Testis (tissue), 3 donors: ENCODE results near the gene IGFBP5. TPM values are rescaled to one million over a fixed set of nuclear protein-coding genes. Genes with fewer than 3 reads are reported as not detected.

Experiments used
- DNase-seq: peaks from one replicate; pipeline ENCODE4 v3.0.0-alpha.2; 2019
- H3K27ac ChIP-seq, 2 donors: fragments of 200-600 bp; sonication (generic); one replicate each; pipeline ENCODE4 v1.5.1; 2019
- H3K27me3 ChIP-seq: fragments of 200-600 bp; sonication (generic); one replicate; pipeline ENCODE4 v1.5.1; 2019
- H3K36me3 ChIP-seq: fragments of 200-600 bp; sonication (generic); one replicate; pipeline ENCODE4 v1.5.1; 2017; ENCODE audit warnings: low read depth; ENCODE audit errors: missing control alignments
- H3K4me1 ChIP-seq: fragments of 200-600 bp; sonication (generic); one replicate; pipeline ENCODE4 v1.5.1; 2019
- H3K4me3 ChIP-seq, 2 donors: fragments of 200-600 bp; sonication (generic); one replicate each; pipeline ENCODE4 v1.5.1; 2017 to 2019
- H3K9me3 ChIP-seq: fragments of 200-600 bp; sonication (generic); one replicate; pipeline ENCODE4 v1.5.1; 2017
- POLR2A ChIP-seq: fragments of 450-650 bp; IDR thresholded peaks from one replicate; pipeline ENCODE4 v1.6.1; 2017; ENCODE audit warnings: antibody characterized with exemption, mild to moderate bottlenecking, moderate library complexity
- WGBS, 2 donors: methylation state at CpG; one replicate each; pipeline ENCODE4 v1.1.5; 2018; 5-methylcytosine and 5-hydroxymethylcytosine counted together
- intact Hi-C: fragments of 100-400 bp; cut with DNase I; formaldehyde crosslinking; loops from one replicate; pipeline ENCODE4 v1.15.1; 2023; ENCODE audit warnings: low total_unique reads
- polyA plus RNA-seq: library from polyadenylated mRNA; stranded (reverse); fragments of 350-450 nt; fragmentation: Illumina TruSeq; extraction: RNeasy Lipid Tissue Mini Kit (QIAGEN cat#74804); gene quantifications from one replicate; pipeline ENCODE4 v1.2.3, GENCODE V29; 2014; ENCODE audit warnings: low read depth, low replicate concordance; ENCODE audit not compliant: insufficient read depth
- total RNA-seq, 2 donors: library from RNA; depleted of rRNA; stranded (reverse); fragments of >200 nt; gene quantifications; one replicate each; pipeline ENCODE4 v1.2.3, GENCODE V29; 2016
- TF ChIP-seq, protein P1 (sequence below), 3 experiments: fragments of 450-650 bp in 2 of 3; fragments of 200-600 bp in 1 of 3; sonication (generic) in 1 of 3; IDR thresholded peaks; one replicate each; pipeline ENCODE4 v1.5.1; 2016 to 2019; ENCODE audit warnings: antibody characterized with exemption in 3 of 3, mild to moderate bottlenecking in 2 of 3, moderate library complexity in 1 of 3

Gene IGFBP5
- total and polyA plus RNA-seq, 3 donors from 2014 or later: 169 to 308 (median 228) TPM

- Histone ChIP-seq H3K36me3 (no peaks in the 10 kb centered on the region), H3K4me1 (peaks cover 17% of the 10 kb centered on the region), H3K27me3 (no peaks in the 10 kb centered on the region), H3K27ac (no peak overlapping the region), H3K4me3 (no peak overlapping the region), H3K9me3 (no peaks in the 10 kb centered on the region)
- 39 to 43% methylated on average over 7 of the region's 7 CpGs for WGBS, 2 donors
- intact Hi-C loops: loop anchor here (10.0 kb wide), 1 partner anchor 1058 kb away; no protein-coding TSS in a partner anchor
- TF ChIP-seq, protein P1, sequence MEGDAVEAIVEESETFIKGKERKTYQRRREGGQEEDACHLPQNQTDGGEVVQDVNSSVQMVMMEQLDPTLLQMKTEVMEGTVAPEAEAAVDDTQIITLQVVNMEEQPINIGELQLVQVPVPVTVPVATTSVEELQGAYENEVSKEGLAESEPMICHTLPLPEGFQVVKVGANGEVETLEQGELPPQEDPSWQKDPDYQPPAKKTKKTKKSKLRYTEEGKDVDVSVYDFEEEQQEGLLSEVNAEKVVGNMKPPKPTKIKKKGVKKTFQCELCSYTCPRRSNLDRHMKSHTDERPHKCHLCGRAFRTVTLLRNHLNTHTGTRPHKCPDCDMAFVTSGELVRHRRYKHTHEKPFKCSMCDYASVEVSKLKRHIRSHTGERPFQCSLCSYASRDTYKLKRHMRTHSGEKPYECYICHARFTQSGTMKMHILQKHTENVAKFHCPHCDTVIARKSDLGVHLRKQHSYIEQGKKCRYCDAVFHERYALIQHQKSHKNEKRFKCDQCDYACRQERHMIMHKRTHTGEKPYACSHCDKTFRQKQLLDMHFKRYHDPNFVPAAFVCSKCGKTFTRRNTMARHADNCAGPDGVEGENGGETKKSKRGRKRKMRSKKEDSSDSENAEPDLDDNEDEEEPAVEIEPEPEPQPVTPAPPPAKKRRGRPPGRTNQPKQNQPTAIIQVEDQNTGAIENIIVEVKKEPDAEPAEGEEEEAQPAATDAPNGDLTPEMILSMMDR (IDR thresholded peaks at IDR 0.05): peak; percentile 58 to 67 (median 67)
- no peak for TF ChIP-seq POLR2A
- DNase-seq: no peak
Measured at GRCh38 chr2:216696751-216697560, 1.6 kb upstream of the IGFBP5 start.

DNA sequence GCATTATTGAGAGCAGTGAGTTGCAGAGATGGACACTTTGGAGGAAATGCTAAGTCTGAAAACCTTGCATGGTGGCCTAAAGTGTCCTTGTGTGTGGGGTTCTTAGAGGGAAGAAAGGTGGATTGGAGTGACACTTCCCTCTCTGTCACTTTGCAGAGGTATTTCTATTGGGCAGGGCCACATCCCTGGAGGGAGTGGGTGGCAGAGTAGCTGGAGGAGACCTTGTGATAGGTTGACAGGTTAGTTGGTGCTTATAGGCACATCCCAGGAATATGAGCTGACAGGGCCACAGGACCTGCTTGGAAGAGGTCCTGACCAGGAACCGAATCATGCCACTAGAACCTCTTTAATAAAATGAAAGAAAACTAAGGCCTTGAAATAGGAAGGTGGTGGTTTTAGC lies 972 bp upstream of the IGFBP5 start:
- Histone ChIP-seq H3K27me3 (no peaks in the 10 kb centered on the region), H3K36me3 (no peaks in the 10 kb centered on the region), H3K9me3 (no peaks in the 10 kb centered on the region), H3K4me3 (no peak overlapping the region), H3K4me1 (peaks cover 18% of the 10 kb centered on the region), H3K27ac (no peak overlapping the region)
- intact Hi-C loops: loop anchor here (10.0 kb wide), 1 partner anchor 1058 kb away; no protein-coding TSS in a partner anchor
- no peak for TF ChIP-seq POLR2A
- TF ChIP-seq, protein P1 (IDR thresholded peaks at IDR 0.05): no peak
- 53 to 88% methylated on average over 1 of the region's 1 CpG for WGBS, 2 donors
- DNase-seq: no peak

DNA sequence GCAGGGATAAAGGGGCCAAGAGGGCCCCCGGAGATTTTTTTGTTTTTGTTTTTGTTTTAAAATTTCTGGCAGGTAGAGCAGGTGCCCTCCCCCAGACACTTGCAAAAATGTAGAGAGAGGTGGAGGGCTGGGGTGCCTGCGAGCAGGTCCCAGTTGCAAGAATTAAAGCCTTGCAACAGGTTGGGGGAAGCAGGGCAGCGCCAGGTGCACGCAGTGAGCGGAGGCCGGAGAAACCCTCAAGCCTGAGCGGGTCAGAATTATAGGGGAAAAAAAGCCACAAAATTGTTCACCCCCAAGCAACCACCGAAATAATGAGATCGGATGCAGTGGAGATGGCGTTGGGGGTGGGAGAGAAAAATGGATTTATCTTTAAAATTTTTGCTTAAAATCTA lies 527 bp downstream of the IGFBP5 start:
- intact Hi-C loops: loop anchor here (10.0 kb wide), 1 partner anchor 1060 kb away; no protein-coding TSS in a partner anchor
- peak overlapping the region; percentile 52 to 74 for H3K4me3 ChIP-seq
- no peak for DNase-seq
- H3K27me3 ChIP-seq: no peaks in the 10 kb centered on the region
- no peaks in the 10 kb centered on the region for H3K36me3 ChIP-seq
- no peaks in the 10 kb centered on the region for H3K9me3 ChIP-seq
- peaks cover 20% of the 10 kb centered on the region for H3K4me1 ChIP-seq
- H3K27ac ChIP-seq: peak overlapping the region; percentile 45 to 77
- TF ChIP-seq, protein P1 (IDR thresholded peaks at IDR 0.05): no peak
- no peak for TF ChIP-seq POLR2A
- 1 to 4% methylated on average over 10 of the region's 10 CpGs for WGBS, 2 donors

- Histone ChIP-seq H3K27ac (peak overlapping the region; percentile 45 to 77), H3K27me3 (no peaks in the 10 kb centered on the region), H3K4me1 (peaks cover 20% of the 10 kb centered on the region), H3K9me3 (no peaks in the 10 kb centered on the region), H3K4me3 (peak overlapping the region; percentile 52 to 74), H3K36me3 (no peaks in the 10 kb centered on the region)
- intact Hi-C loops: loop anchor here (10.0 kb wide), 1 partner anchor 1061 kb away; no protein-coding TSS in a partner anchor
- TF ChIP-seq, protein P1 (IDR thresholded peaks at IDR 0.05): no peak
- TF ChIP-seq POLR2A: no peak
- WGBS, 2 donors: 1% methylated on average over 14 to 59 of the region's 59 CpGs
- DNase-seq: peak; percentile 66
Measured at GRCh38 chr2:216694082-216694825, 1.1 kb downstream of the IGFBP5 start.
